ENCODE data around the gene CDK1.

The CDK1 gene

GRCh38 chr10:60733826-60734225 is 44.5 kb upstream of the CDK1 start:
- no peak overlapping the region for H3K4me3 ChIP-seq (replicated peaks in 1 of 2; ENCODE audit: low read depth in 2 of 2, low read length in 2 of 2)
- no peak for DNase-seq (ENCODE audit: low read depth in 2 of 2)
- TF ChIP-seq, protein P1, sequence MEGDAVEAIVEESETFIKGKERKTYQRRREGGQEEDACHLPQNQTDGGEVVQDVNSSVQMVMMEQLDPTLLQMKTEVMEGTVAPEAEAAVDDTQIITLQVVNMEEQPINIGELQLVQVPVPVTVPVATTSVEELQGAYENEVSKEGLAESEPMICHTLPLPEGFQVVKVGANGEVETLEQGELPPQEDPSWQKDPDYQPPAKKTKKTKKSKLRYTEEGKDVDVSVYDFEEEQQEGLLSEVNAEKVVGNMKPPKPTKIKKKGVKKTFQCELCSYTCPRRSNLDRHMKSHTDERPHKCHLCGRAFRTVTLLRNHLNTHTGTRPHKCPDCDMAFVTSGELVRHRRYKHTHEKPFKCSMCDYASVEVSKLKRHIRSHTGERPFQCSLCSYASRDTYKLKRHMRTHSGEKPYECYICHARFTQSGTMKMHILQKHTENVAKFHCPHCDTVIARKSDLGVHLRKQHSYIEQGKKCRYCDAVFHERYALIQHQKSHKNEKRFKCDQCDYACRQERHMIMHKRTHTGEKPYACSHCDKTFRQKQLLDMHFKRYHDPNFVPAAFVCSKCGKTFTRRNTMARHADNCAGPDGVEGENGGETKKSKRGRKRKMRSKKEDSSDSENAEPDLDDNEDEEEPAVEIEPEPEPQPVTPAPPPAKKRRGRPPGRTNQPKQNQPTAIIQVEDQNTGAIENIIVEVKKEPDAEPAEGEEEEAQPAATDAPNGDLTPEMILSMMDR (IDR thresholded peaks at IDR 0.05; ENCODE audit: low read depth, low read length) = no peak

GRCh38 chr10:60734226-60734625 is 44.1 kb upstream of the CDK1 start:
- TF ChIP-seq, protein P1 (IDR thresholded peaks at IDR 0.05; ENCODE audit: low read depth, low read length) = no peak
- H3K4me3 ChIP-seq (replicated peaks in 1 of 2; ENCODE audit: low read depth in 2 of 2, low read length in 2 of 2) = no peak overlapping the region
- DNase-seq (ENCODE audit: low read depth in 2 of 2) = no peak

DNA sequence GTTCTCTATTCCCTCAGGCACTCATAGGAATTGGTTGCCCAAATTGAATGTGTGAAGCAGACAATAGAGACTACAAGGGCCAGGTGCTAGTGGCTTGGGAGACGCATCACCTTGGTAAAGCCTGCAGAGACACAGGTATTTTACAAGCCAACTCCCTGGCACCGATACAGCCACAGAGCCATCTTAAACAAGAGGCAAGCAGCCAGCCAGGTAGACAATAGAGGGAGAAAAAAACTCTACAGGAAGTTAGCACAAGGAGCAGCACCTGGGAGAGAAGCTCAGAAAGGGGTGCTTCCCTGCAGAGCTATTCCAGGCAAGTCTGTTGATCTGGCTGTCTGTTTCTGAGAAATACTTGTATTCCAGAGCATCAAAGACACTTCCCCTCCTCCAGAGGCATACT is 43.0 kb upstream of the CDK1 start:
- H3K4me3 ChIP-seq (replicated peaks in 1 of 2; ENCODE audit: low read depth in 2 of 2, low read length in 2 of 2) = no peak overlapping the region
- TF ChIP-seq, protein P1 (IDR thresholded peaks at IDR 0.05; ENCODE audit: low read depth, low read length) = no peak

DNA sequence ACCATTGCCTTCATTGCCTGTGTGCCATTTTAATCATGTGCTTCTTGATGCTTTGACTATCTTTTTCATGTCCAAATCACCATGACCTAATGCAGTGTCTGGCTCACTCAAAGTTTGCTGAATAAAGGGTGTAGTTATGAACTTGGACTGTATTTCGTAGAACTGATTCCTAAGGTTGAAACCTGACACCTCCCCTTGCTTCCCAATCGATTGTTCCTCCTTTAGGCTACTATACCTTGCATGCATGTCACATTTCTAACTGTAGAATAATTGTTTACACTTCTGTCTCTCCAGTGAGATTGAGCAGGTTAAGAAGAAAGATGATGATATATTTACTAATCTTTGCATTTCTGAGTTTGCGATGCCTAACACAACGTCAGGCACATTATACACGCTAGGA is 41.0 kb upstream of the CDK1 start:
- DNase-seq (ENCODE audit: low read depth in 2 of 2) = no peak
- TF ChIP-seq, protein P1 (IDR thresholded peaks at IDR 0.05; ENCODE audit: low read depth, low read length) = no peak
- no peak overlapping the region for H3K4me3 ChIP-seq (replicated peaks in 1 of 2; ENCODE audit: low read depth in 2 of 2, low read length in 2 of 2)

More for the DNA sequence above, 43.0 kb upstream of the CDK1 start:
- no peak for DNase-seq (ENCODE audit: low read depth in 2 of 2)

DNA sequence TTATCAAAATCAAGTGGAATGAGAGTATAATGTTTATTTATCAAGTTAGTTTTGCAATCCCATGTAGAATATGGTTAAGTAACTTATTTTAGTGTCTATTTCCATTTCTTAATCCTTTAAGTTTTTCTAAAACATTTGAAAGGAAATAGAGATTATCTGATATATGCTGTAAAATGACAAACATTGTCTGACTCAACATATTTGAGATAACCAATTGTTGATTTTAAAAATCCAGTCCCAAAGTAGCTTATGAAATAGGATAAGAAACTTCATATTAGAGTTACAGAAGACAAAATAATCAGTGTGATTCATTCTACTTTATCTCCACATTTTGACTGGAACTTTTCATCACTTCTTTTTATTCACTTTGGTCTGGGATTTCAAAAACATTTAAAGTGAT is 38.7 kb upstream of the CDK1 start:
- H3K4me3 ChIP-seq (replicated peaks in 1 of 2; ENCODE audit: low read depth in 2 of 2, low read length in 2 of 2) = no peak overlapping the region
- peak; percentile 41 to 52 for DNase-seq (ENCODE audit: low read depth in 2 of 2)
- TF ChIP-seq, protein P1 (IDR thresholded peaks at IDR 0.05; ENCODE audit: low read depth, low read length) = no peak

GRCh38 chr10:60742512-60742911 is 35.8 kb upstream of the CDK1 start:
- no peak for DNase-seq (ENCODE audit: low read depth in 2 of 2)
- no peak overlapping the region for H3K4me3 ChIP-seq (replicated peaks in 1 of 2; ENCODE audit: low read depth in 2 of 2, low read length in 2 of 2)
- TF ChIP-seq, protein P1 (IDR thresholded peaks at IDR 0.05; ENCODE audit: low read depth, low read length) = no peak

GRCh38 chr10:60747817-60748469 is 30.3 kb upstream of the CDK1 start:
- DNase-seq (ENCODE audit: low read depth in 2 of 2) = no peak
- no peak overlapping the region for H3K4me3 ChIP-seq (replicated peaks in 1 of 2; ENCODE audit: low read depth in 2 of 2, low read length in 2 of 2)

More at GRCh38 chr10:60747817-60748469, 30.3 kb upstream of the CDK1 start:
- TF ChIP-seq, protein P1 (IDR thresholded peaks at IDR 0.05; ENCODE audit: low read depth, low read length) = no peak

Data from cardiac fibroblast (primary cell).